HCT116 (cell line): ENCODE results near the gene CYTL1. TPM values are rescaled to one million over a fixed set of nuclear protein-coding genes. Genes with fewer than 3 reads are reported as not detected.

Experiments used
- ATAC-seq: fragments of 200-7000 bp; cut with Tn5 transposase; 2 replicates; pipeline ENCODE4 v1.9.1; 2020; ENCODE audit warnings: mild to moderate bottlenecking, moderate library complexity
- BruUV-seq: library from RNA; stranded (reverse); fragments of 400-500 nt; replicated peaks from 2 replicates; lab custom pipeline; 2021; lab: Mats Ljungman, UMichigan
- CTCF ChIA-PET: fragments of 300-600 bp; sonication (Branson Sonifier 250); formaldehyde crosslinking; loops from one replicate; lab custom pipeline; 2021; ENCODE audit warnings: antibody characterized with exemption; lab: Charles Lee
- POLR2A ChIA-PET: fragments of 300-600, 350-600 bp; sonication (Branson Sonifier 250); formaldehyde crosslinking; loops from one replicate; lab custom pipeline; 2021; ENCODE audit warnings: antibody characterized with exemption; lab: Charles Lee
- RAD21 ChIA-PET, 2 experiments: fragments of 300-600 bp; sonication (Branson Sonifier 250); formaldehyde crosslinking; loops; one replicate each; lab custom pipeline; 2023; ENCODE audit warnings: low total read pairs in 2 of 2; ENCODE audit not compliant: uncharacterized antibody in 2 of 2, unreplicated experiment in 2 of 2, low non-redundant PET in 1 of 2; lab: Charles Lee
- DNase-seq: peaks from one replicate; pipeline ENCODE4 v3.0.0-alpha.2; 2010; ENCODE audit warnings: low read depth, low spot score
- H2AFZ ChIP-seq: fragments of 200-600 bp; shearing (Covaris generic), sonication (generic); 2 replicates; pipeline ENCODE4 v1.6.1; 2017; ENCODE audit warnings: low read depth, mixed run types, mixed read lengths, antibody characterized with exemption, low read length; ENCODE audit not compliant: poor library complexity, severe bottlenecking
- H3K27ac ChIP-seq: 2 replicates; pipeline ENCODE4 v1.5.1; 2012; ENCODE audit warnings: low read depth, low read length
- H3K27me3 ChIP-seq: fragments of 200-600 bp; sonication (generic); 2 replicates; pipeline ENCODE4 v1.6.1; 2016; ENCODE audit warnings: mixed run types, low read length, mixed read lengths; ENCODE audit not compliant: insufficient read depth
- H3K36me3 ChIP-seq, 2 experiments: fragments of 200-500 bp in 1 of 2; fragments of 200-600 bp in 1 of 2; sonication (Bioruptor generic) in 1 of 2; sonication (generic) in 1 of 2; 2 replicates each; pipeline versions ENCODE4 v1.5.1 to v1.6.1; 2014 to 2016; ENCODE audit warnings: low read length in 2 of 2, inconsistent platforms in 1 of 2, mixed read lengths in 1 of 2, mixed run types in 1 of 2; ENCODE audit not compliant: insufficient read depth in 2 of 2, control insufficient read depth in 1 of 2
- H3K4me1 ChIP-seq, 2 experiments: fragments of 200-600 bp in 1 of 2; sonication (generic) in 1 of 2; 2 replicates each; pipeline versions ENCODE4 v1.5.1 to v1.6.1; 2012 to 2017; ENCODE audit warnings: low read length in 2 of 2, inconsistent platforms in 1 of 2, mild to moderate bottlenecking in 1 of 2, mixed read lengths in 1 of 2, mixed run types in 1 of 2, moderate library complexity in 1 of 2; ENCODE audit not compliant: insufficient read depth in 2 of 2, control insufficient read depth in 1 of 2
- H3K4me2 ChIP-seq: fragments of 200-600 bp; sonication (generic); 2 replicates; pipeline ENCODE4 v1.6.1; 2017; ENCODE audit warnings: mixed run types, low read length, mixed read lengths
- H3K4me3 ChIP-seq, 2 experiments: fragments of 200-600 bp in 1 of 2; sonication (generic) in 1 of 2; replicated peaks in 1 of 2; 2 replicates each; pipeline ENCODE4 v1.5.1; 2011 to 2016; ENCODE audit warnings: low read length in 2 of 2, control low read depth in 1 of 2, low read depth in 1 of 2, mild to moderate bottlenecking in 1 of 2, mixed read lengths in 1 of 2, mixed run types in 1 of 2
- H3K79me2 ChIP-seq: fragments of 200-600 bp; sonication (generic); 2 replicates; pipeline ENCODE4 v1.6.1; 2017; ENCODE audit warnings: mild to moderate bottlenecking, mixed run types, low read length, moderate library complexity, mixed read lengths; ENCODE audit not compliant: insufficient read depth
- H3K9ac ChIP-seq: fragments of 200-600 bp; sonication (generic); 2 replicates; pipeline ENCODE4 v1.6.1; 2016; ENCODE audit warnings: low read length, mixed read lengths
- H3K9me2 ChIP-seq: fragments of 200-600 bp; sonication (generic), shearing (Covaris generic); 2 replicates; pipeline ENCODE4 v1.6.1; 2017; ENCODE audit warnings: mixed run types, mild to moderate bottlenecking, moderate library complexity; ENCODE audit not compliant: insufficient read depth
- H3K9me3 ChIP-seq, 2 experiments: fragments of 200-500 bp in 1 of 2; fragments of 200-600 bp in 1 of 2; sonication (Bioruptor generic) in 1 of 2; sonication (generic) in 1 of 2; 2 replicates each; pipeline ENCODE4 v1.6.1; 2014 to 2017; ENCODE audit warnings: low read length in 2 of 2, mixed read lengths in 2 of 2, inconsistent platforms in 1 of 2, low read depth in 1 of 2, mild to moderate bottlenecking in 1 of 2, mixed run types in 1 of 2, moderate library complexity in 1 of 2; ENCODE audit not compliant: control insufficient read depth in 1 of 2, insufficient read depth in 1 of 2
- H4K20me1 ChIP-seq: fragments of 200-600 bp; sonication (generic), shearing (Covaris generic); 2 replicates; pipeline ENCODE4 v1.6.1; 2017; ENCODE audit warnings: mixed run types, mild to moderate bottlenecking, moderate library complexity; ENCODE audit not compliant: insufficient read depth
- CTCF ChIP-seq, 3 experiments: fragments of 200-600 bp in 1 of 3; sonication (generic) in 1 of 3; IDR thresholded peaks in 2 of 3; conservative IDR thresholded peaks in 1 of 3; 2 replicates each; pipeline ENCODE4 v1.5.1; 2012 to 2017; ENCODE audit warnings: low read depth in 2 of 3, low read length in 2 of 3, antibody characterized with exemption in 1 of 3, borderline replicate concordance in 1 of 3, control low read depth in 1 of 3, mild to moderate bottlenecking in 1 of 3, mixed read lengths in 1 of 3, mixed run types in 1 of 3, moderate library complexity in 1 of 3; ENCODE audit not compliant: insufficient read depth in 1 of 3
- EZH2phosphoT487 ChIP-seq: fragments of 200-600 bp; IDR thresholded peaks from 2 replicates; pipeline ENCODE4 v1.6.1; 2018; ENCODE audit warnings: antibody characterized with exemption, borderline replicate concordance
- JUND ChIP-seq: IDR thresholded peaks from 2 replicates; pipeline ENCODE4 v1.6.1; 2012
- POLR2A ChIP-seq: IDR thresholded peaks from 2 replicates; pipeline ENCODE4 v1.7.0; 2011; ENCODE audit warnings: borderline replicate concordance; ENCODE audit not compliant: insufficient read depth, insufficient read length; ENCODE audit errors: extremely low read depth
- POLR2AphosphoS5 ChIP-seq: IDR thresholded peaks from 2 replicates; pipeline ENCODE4 v1.6.1; 2011; ENCODE audit warnings: mild to moderate bottlenecking, low read depth, low read length, moderate library complexity
- REST ChIP-seq: IDR thresholded peaks from 2 replicates; pipeline ENCODE4 v1.6.1; 2012; ENCODE audit warnings: low read depth
- SIN3A ChIP-seq: IDR thresholded peaks from 2 replicates; pipeline ENCODE4 v1.6.1; 2012; ENCODE audit warnings: low read depth
- SRF ChIP-seq: IDR thresholded peaks from 2 replicates; pipeline ENCODE4 v1.6.1; 2012; ENCODE audit warnings: low read depth
- TCF7L2 ChIP-seq: IDR thresholded peaks from 2 replicates; pipeline ENCODE4 v1.7.0; 2011; ENCODE audit warnings: borderline replicate concordance, inconsistent platforms; ENCODE audit not compliant: insufficient read depth, insufficient read length; ENCODE audit errors: extremely low read depth
- ZBTB33 ChIP-seq: IDR thresholded peaks from 2 replicates; pipeline ENCODE4 v1.6.1; 2011; ENCODE audit warnings: mild to moderate bottlenecking, low read length, moderate library complexity; ENCODE audit not compliant: insufficient replicate concordance; ENCODE audit errors: extremely low read depth
- intact Hi-C: fragments of 100-400 bp; cut with micrococcal nuclease; formaldehyde crosslinking; loops from 2 replicates; pipeline ENCODE4 v1.10.0; 2022
- total RNA-seq: library from RNA; stranded (reverse); gene quantifications from one replicate; pipeline ENCODE4 v1.2.1, GENCODE V29; 2021; ENCODE audit not compliant: unreplicated experiment

The CYTL1 gene
- total RNA-seq, 1 experiment from 2014 or later: not detected

GRCh38 chr4:4974727-4975126 is 44.5 kb downstream of the CYTL1 start:
- Histone ChIP-seq H3K36me3 (no peaks in the 10 kb centered on the region), H3K9ac (no peak overlapping the region), H3K4me2 (no peak overlapping the region), H3K9me3 (peaks cover 5 to 6% of the 10 kb centered on the region in 2 experiments; a peak in 2 of 4 replicates), H3K4me1 (peaks cover 0 to 2% of the 10 kb centered on the region in 2 experiments; a peak in 1 of 4 replicates), H3K4me3 (no peak overlapping the region), H4K20me1 (no peaks in the 10 kb centered on the region), H2AFZ (no peak overlapping the region), H3K27me3 (no peaks in the 10 kb centered on the region), H3K79me2 (no peaks in the 10 kb centered on the region), H3K9me2 (no peaks in the 10 kb centered on the region), H3K27ac (no peak overlapping the region)
- RAD21 ChIA-PET: no interaction called here
- CTCF ChIA-PET: no interaction called here
- ATAC-seq: no peak
- no TSS peak for BruUV-seq
- POLR2A ChIA-PET: no interaction called here
- TF ChIP-seq SRF: no peak
- TF ChIP-seq REST: no peak
- no peak for TF ChIP-seq EZH2phosphoT487
- no peak for TF ChIP-seq JUND
- intact Hi-C loops: no loop called here
- no peak for DNase-seq

GRCh38 chr4:4971796-4972195 is 47.5 kb downstream of the CYTL1 start:
- no peak overlapping the region for H3K4me3 ChIP-seq
- no peak overlapping the region for H3K27ac ChIP-seq
- no peaks in the 10 kb centered on the region for H3K9me2 ChIP-seq
- no peak overlapping the region for H2AFZ ChIP-seq
- no peaks in the 10 kb centered on the region for H4K20me1 ChIP-seq
- no peaks in the 10 kb centered on the region for H3K36me3 ChIP-seq
- H3K4me2 ChIP-seq: no peak overlapping the region
- peaks cover 0 to 14% of the 10 kb centered on the region in 2 experiments; a peak in 2 of 4 replicates for H3K4me1 ChIP-seq
- no TSS peak for BruUV-seq
- H3K27me3 ChIP-seq: no peaks in the 10 kb centered on the region
- ATAC-seq: no peak
- ChIA-PET RAD21 (no interaction called here), CTCF (no interaction called here), POLR2A (no interaction called here)
- H3K9me3 ChIP-seq: peaks cover 5 to 6% of the 10 kb centered on the region in 2 experiments; a peak in 2 of 4 replicates
- H3K9ac ChIP-seq: no peak overlapping the region
- intact Hi-C loops: no loop called here
- no peak for DNase-seq
- H3K79me2 ChIP-seq: no peaks in the 10 kb centered on the region
- TF ChIP-seq EZH2phosphoT487 (no peak), TCF7L2 (no peak), SIN3A (no peak), POLR2AphosphoS5 (no peak), POLR2A (no peak), CTCF (IDR thresholded peaks at IDR 0.05 in 2 of 3, conservative IDR thresholded peaks at IDR 0.05 in 1 of 3; ENCODE audit: borderline replicate concordance in 1 of 3, insufficient read depth in 1 of 3, low read depth in 2 of 3, low read length in 2 of 3) (no peak), ZBTB33 (no peak)
